HCT116 (cell line): ENCODE results near the gene ANKRD22. TPM values are rescaled to one million over a fixed set of nuclear protein-coding genes. Genes with fewer than 3 reads are reported as not detected.

Source experiments
- ATAC-seq: fragments of 200-7000 bp; cut with Tn5 transposase; 2 replicates; pipeline ENCODE4 v1.9.1; 2020; ENCODE audit warnings: mild to moderate bottlenecking, moderate library complexity
- BruUV-seq: library from RNA; stranded (reverse); fragments of 400-500 nt; replicated peaks from 2 replicates; lab custom pipeline; 2021; lab: Mats Ljungman, UMichigan
- CTCF ChIA-PET: fragments of 300-600 bp; sonication (Branson Sonifier 250); formaldehyde crosslinking; loops from one replicate; lab custom pipeline; 2021; ENCODE audit warnings: antibody characterized with exemption; lab: Charles Lee
- POLR2A ChIA-PET: fragments of 300-600, 350-600 bp; sonication (Branson Sonifier 250); formaldehyde crosslinking; loops from one replicate; lab custom pipeline; 2021; ENCODE audit warnings: antibody characterized with exemption; lab: Charles Lee
- RAD21 ChIA-PET, 2 experiments: fragments of 300-600 bp; sonication (Branson Sonifier 250); formaldehyde crosslinking; loops; one replicate each; lab custom pipeline; 2023; ENCODE audit warnings: low total read pairs in 2 of 2; ENCODE audit not compliant: uncharacterized antibody in 2 of 2, unreplicated experiment in 2 of 2, low non-redundant PET in 1 of 2; lab: Charles Lee
- DNase-seq: peaks from one replicate; pipeline ENCODE4 v3.0.0-alpha.2; 2010; ENCODE audit warnings: low read depth, low spot score
- H2AFZ ChIP-seq: fragments of 200-600 bp; shearing (Covaris generic), sonication (generic); 2 replicates; pipeline ENCODE4 v1.6.1; 2017; ENCODE audit warnings: low read depth, mixed run types, mixed read lengths, antibody characterized with exemption, low read length; ENCODE audit not compliant: poor library complexity, severe bottlenecking
- H3K27ac ChIP-seq: 2 replicates; pipeline ENCODE4 v1.5.1; 2012; ENCODE audit warnings: low read depth, low read length
- H3K27me3 ChIP-seq: fragments of 200-600 bp; sonication (generic); 2 replicates; pipeline ENCODE4 v1.6.1; 2016; ENCODE audit warnings: mixed run types, low read length, mixed read lengths; ENCODE audit not compliant: insufficient read depth
- H3K36me3 ChIP-seq, 2 experiments: fragments of 200-500 bp in 1 of 2; fragments of 200-600 bp in 1 of 2; sonication (Bioruptor generic) in 1 of 2; sonication (generic) in 1 of 2; 2 replicates each; pipeline versions ENCODE4 v1.5.1 to v1.6.1; 2014 to 2016; ENCODE audit warnings: low read length in 2 of 2, inconsistent platforms in 1 of 2, mixed read lengths in 1 of 2, mixed run types in 1 of 2; ENCODE audit not compliant: insufficient read depth in 2 of 2, control insufficient read depth in 1 of 2
- H3K4me1 ChIP-seq, 2 experiments: fragments of 200-600 bp in 1 of 2; sonication (generic) in 1 of 2; 2 replicates each; pipeline versions ENCODE4 v1.5.1 to v1.6.1; 2012 to 2017; ENCODE audit warnings: low read length in 2 of 2, inconsistent platforms in 1 of 2, mild to moderate bottlenecking in 1 of 2, mixed read lengths in 1 of 2, mixed run types in 1 of 2, moderate library complexity in 1 of 2; ENCODE audit not compliant: insufficient read depth in 2 of 2, control insufficient read depth in 1 of 2
- H3K4me2 ChIP-seq: fragments of 200-600 bp; sonication (generic); 2 replicates; pipeline ENCODE4 v1.6.1; 2017; ENCODE audit warnings: mixed run types, low read length, mixed read lengths
- H3K4me3 ChIP-seq, 2 experiments: fragments of 200-600 bp in 1 of 2; sonication (generic) in 1 of 2; replicated peaks in 1 of 2; 2 replicates each; pipeline ENCODE4 v1.5.1; 2011 to 2016; ENCODE audit warnings: low read length in 2 of 2, control low read depth in 1 of 2, low read depth in 1 of 2, mild to moderate bottlenecking in 1 of 2, mixed read lengths in 1 of 2, mixed run types in 1 of 2
- H3K79me2 ChIP-seq: fragments of 200-600 bp; sonication (generic); 2 replicates; pipeline ENCODE4 v1.6.1; 2017; ENCODE audit warnings: mild to moderate bottlenecking, mixed run types, low read length, moderate library complexity, mixed read lengths; ENCODE audit not compliant: insufficient read depth
- H3K9ac ChIP-seq: fragments of 200-600 bp; sonication (generic); 2 replicates; pipeline ENCODE4 v1.6.1; 2016; ENCODE audit warnings: low read length, mixed read lengths
- H3K9me2 ChIP-seq: fragments of 200-600 bp; sonication (generic), shearing (Covaris generic); 2 replicates; pipeline ENCODE4 v1.6.1; 2017; ENCODE audit warnings: mixed run types, mild to moderate bottlenecking, moderate library complexity; ENCODE audit not compliant: insufficient read depth
- H3K9me3 ChIP-seq, 2 experiments: fragments of 200-500 bp in 1 of 2; fragments of 200-600 bp in 1 of 2; sonication (Bioruptor generic) in 1 of 2; sonication (generic) in 1 of 2; 2 replicates each; pipeline ENCODE4 v1.6.1; 2014 to 2017; ENCODE audit warnings: low read length in 2 of 2, mixed read lengths in 2 of 2, inconsistent platforms in 1 of 2, low read depth in 1 of 2, mild to moderate bottlenecking in 1 of 2, mixed run types in 1 of 2, moderate library complexity in 1 of 2; ENCODE audit not compliant: control insufficient read depth in 1 of 2, insufficient read depth in 1 of 2
- H4K20me1 ChIP-seq: fragments of 200-600 bp; sonication (generic), shearing (Covaris generic); 2 replicates; pipeline ENCODE4 v1.6.1; 2017; ENCODE audit warnings: mixed run types, mild to moderate bottlenecking, moderate library complexity; ENCODE audit not compliant: insufficient read depth
- CBX3 ChIP-seq: IDR thresholded peaks from 2 replicates; pipeline ENCODE4 v1.6.1; 2012; ENCODE audit warnings: low read depth
- CEBPB ChIP-seq: IDR thresholded peaks from 2 replicates; pipeline ENCODE4 v1.6.1; 2012; ENCODE audit warnings: low read depth
- EGR1 ChIP-seq: IDR thresholded peaks from 2 replicates; pipeline ENCODE4 v1.6.1; 2012; ENCODE audit warnings: low read depth
- EZH2 ChIP-seq: fragments of 200-600 bp; sonication (generic); IDR thresholded peaks from 2 replicates; pipeline ENCODE4 v1.6.1; 2017; ENCODE audit warnings: antibody characterized with exemption, mixed run types
- EZH2phosphoT487 ChIP-seq: fragments of 200-600 bp; IDR thresholded peaks from 2 replicates; pipeline ENCODE4 v1.6.1; 2018; ENCODE audit warnings: antibody characterized with exemption, borderline replicate concordance
- FOSL1 ChIP-seq: IDR thresholded peaks from 2 replicates; pipeline ENCODE4 v1.6.1; 2012; ENCODE audit warnings: low read depth
- JUND ChIP-seq: IDR thresholded peaks from 2 replicates; pipeline ENCODE4 v1.6.1; 2012
- POLR2A ChIP-seq: IDR thresholded peaks from 2 replicates; pipeline ENCODE4 v1.7.0; 2011; ENCODE audit warnings: borderline replicate concordance; ENCODE audit not compliant: insufficient read depth, insufficient read length; ENCODE audit errors: extremely low read depth
- POLR2AphosphoS5 ChIP-seq: IDR thresholded peaks from 2 replicates; pipeline ENCODE4 v1.6.1; 2011; ENCODE audit warnings: mild to moderate bottlenecking, low read depth, low read length, moderate library complexity
- RAD21 ChIP-seq: IDR thresholded peaks from 2 replicates; pipeline ENCODE4 v1.6.1; 2012; ENCODE audit warnings: low read depth, mild to moderate bottlenecking
- TCF7L2 ChIP-seq: IDR thresholded peaks from 2 replicates; pipeline ENCODE4 v1.7.0; 2011; ENCODE audit warnings: borderline replicate concordance, inconsistent platforms; ENCODE audit not compliant: insufficient read depth, insufficient read length; ENCODE audit errors: extremely low read depth
- YY1 ChIP-seq: IDR thresholded peaks from 2 replicates; pipeline ENCODE4 v1.6.1; 2011; ENCODE audit warnings: low read length, low read depth, moderate library complexity, mild to moderate bottlenecking; ENCODE audit not compliant: insufficient replicate concordance; ENCODE audit errors: extremely low read depth
- ZFX ChIP-seq: fragments of 450-650 bp; IDR thresholded peaks from 2 replicates; pipeline ENCODE4 v1.6.1; 2017
- ZNF274 ChIP-seq: fragments of 200-500 bp; sonication (Bioruptor generic); IDR thresholded peaks from 2 replicates; pipeline ENCODE4 v1.6.1; 2014; ENCODE audit warnings: mild to moderate bottlenecking, low read depth, low read length, inconsistent platforms
- intact Hi-C: fragments of 100-400 bp; cut with micrococcal nuclease; formaldehyde crosslinking; loops from 2 replicates; pipeline ENCODE4 v1.10.0; 2022
- total RNA-seq: library from RNA; stranded (reverse); gene quantifications from one replicate; pipeline ENCODE4 v1.2.1, GENCODE V29; 2021; ENCODE audit not compliant: unreplicated experiment
- TF ChIP-seq, protein P1 (sequence below): IDR thresholded peaks from 2 replicates; pipeline ENCODE4 v1.6.1; 2012
- TF ChIP-seq, protein P2 (sequence below): IDR thresholded peaks from 2 replicates; pipeline ENCODE4 v1.6.1; 2012
- TF ChIP-seq, protein P3 (sequence below): IDR thresholded peaks from 2 replicates; pipeline ENCODE4 v1.6.1; 2011; ENCODE audit warnings: mild to moderate bottlenecking, low read length, moderate library complexity; ENCODE audit not compliant: insufficient replicate concordance; ENCODE audit errors: extremely low read depth
- TF ChIP-seq, protein P4 (sequence below), 3 experiments: fragments of 200-600 bp in 1 of 3; sonication (generic) in 1 of 3; IDR thresholded peaks in 2 of 3; conservative IDR thresholded peaks in 1 of 3; 2 replicates each; pipeline ENCODE4 v1.5.1; 2012 to 2017; ENCODE audit warnings: low read depth in 2 of 3, low read length in 2 of 3, antibody characterized with exemption in 1 of 3, borderline replicate concordance in 1 of 3, control low read depth in 1 of 3, mild to moderate bottlenecking in 1 of 3, mixed read lengths in 1 of 3, mixed run types in 1 of 3, moderate library complexity in 1 of 3; ENCODE audit not compliant: insufficient read depth in 1 of 3
- TF ChIP-seq, protein P5 (sequence below): IDR thresholded peaks from 2 replicates; pipeline ENCODE4 v1.6.1; 2012; ENCODE audit warnings: low read depth

ANKRD22 gene
- total RNA-seq, 1 experiment from 2014 or later, result 2.3 TPM

DNA sequence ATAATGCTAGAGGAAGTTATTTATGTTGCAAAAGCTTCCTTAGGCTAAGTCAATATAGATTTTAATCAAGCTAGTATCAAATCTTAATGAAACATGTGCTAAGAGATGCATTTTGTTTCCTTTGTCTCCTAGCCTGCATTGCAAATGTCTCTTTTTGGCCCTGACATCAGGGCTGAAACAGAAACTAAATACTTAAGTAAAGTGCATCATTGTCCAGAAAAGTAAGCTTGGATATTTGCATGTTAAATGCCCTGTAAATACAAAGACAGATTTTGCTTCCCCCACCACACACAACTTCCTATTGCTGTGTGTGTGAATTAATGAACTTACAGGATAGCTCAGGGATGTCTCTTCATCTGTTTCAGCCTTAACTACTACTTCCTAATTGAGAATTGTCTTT, 18.4 kb upstream of the ANKRD22 start:
- no peak overlapping the region for H3K27ac ChIP-seq
- H3K36me3 ChIP-seq, result no peaks in the 10 kb centered on the region
- H3K9me2 ChIP-seq, result peaks cover 3% of the 10 kb centered on the region; the same call in 1 of the 2 replicates
- no peaks in the 10 kb centered on the region for H3K79me2 ChIP-seq
- H3K4me2 ChIP-seq, result no peak overlapping the region
- ATAC-seq, result no peak
- ChIA-PET POLR2A (no interaction called here), RAD21 (no interaction called here), CTCF (interaction anchor here (0.9 kb wide), 1 partner anchor 10 kb away, joined by 3 read pairs; the partner anchor contains the start of gene STAMBPL1)
- intact Hi-C loops, result no loop called here
- H3K9ac ChIP-seq, result no peak overlapping the region
- no peaks in the 10 kb centered on the region for H3K4me1 ChIP-seq
- no peak overlapping the region for H3K4me3 ChIP-seq
- no peak overlapping the region for H2AFZ ChIP-seq
- no peaks in the 10 kb centered on the region for H3K9me3 ChIP-seq
- no peaks in the 10 kb centered on the region for H3K27me3 ChIP-seq
- no peaks in the 10 kb centered on the region for H4K20me1 ChIP-seq
- no peak for DNase-seq
- TF ChIP-seq, protein P1, sequence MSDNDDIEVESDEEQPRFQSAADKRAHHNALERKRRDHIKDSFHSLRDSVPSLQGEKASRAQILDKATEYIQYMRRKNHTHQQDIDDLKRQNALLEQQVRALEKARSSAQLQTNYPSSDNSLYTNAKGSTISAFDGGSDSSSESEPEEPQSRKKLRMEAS, result no peak
- TF ChIP-seq ZNF274, result no peak
- no peak for TF ChIP-seq EGR1
- TF ChIP-seq, protein P2, sequence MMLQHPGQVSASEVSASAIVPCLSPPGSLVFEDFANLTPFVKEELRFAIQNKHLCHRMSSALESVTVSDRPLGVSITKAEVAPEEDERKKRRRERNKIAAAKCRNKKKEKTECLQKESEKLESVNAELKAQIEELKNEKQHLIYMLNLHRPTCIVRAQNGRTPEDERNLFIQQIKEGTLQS, result no peak
- no peak for TF ChIP-seq JUND
- TF ChIP-seq, protein P3, sequence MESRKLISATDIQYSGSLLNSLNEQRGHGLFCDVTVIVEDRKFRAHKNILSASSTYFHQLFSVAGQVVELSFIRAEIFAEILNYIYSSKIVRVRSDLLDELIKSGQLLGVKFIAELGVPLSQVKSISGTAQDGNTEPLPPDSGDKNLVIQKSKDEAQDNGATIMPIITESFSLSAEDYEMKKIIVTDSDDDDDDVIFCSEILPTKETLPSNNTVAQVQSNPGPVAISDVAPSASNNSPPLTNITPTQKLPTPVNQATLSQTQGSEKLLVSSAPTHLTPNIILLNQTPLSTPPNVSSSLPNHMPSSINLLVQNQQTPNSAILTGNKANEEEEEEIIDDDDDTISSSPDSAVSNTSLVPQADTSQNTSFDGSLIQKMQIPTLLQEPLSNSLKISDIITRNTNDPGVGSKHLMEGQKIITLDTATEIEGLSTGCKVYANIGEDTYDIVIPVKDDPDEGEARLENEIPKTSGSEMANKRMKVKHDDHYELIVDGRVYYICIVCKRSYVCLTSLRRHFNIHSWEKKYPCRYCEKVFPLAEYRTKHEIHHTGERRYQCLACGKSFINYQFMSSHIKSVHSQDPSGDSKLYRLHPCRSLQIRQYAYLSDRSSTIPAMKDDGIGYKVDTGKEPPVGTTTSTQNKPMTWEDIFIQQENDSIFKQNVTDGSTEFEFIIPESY, result no peak
- no peak for TF ChIP-seq EZH2
- TF ChIP-seq CEBPB, result no peak
- no peak for TF ChIP-seq TCF7L2
- TF ChIP-seq, protein P4, sequence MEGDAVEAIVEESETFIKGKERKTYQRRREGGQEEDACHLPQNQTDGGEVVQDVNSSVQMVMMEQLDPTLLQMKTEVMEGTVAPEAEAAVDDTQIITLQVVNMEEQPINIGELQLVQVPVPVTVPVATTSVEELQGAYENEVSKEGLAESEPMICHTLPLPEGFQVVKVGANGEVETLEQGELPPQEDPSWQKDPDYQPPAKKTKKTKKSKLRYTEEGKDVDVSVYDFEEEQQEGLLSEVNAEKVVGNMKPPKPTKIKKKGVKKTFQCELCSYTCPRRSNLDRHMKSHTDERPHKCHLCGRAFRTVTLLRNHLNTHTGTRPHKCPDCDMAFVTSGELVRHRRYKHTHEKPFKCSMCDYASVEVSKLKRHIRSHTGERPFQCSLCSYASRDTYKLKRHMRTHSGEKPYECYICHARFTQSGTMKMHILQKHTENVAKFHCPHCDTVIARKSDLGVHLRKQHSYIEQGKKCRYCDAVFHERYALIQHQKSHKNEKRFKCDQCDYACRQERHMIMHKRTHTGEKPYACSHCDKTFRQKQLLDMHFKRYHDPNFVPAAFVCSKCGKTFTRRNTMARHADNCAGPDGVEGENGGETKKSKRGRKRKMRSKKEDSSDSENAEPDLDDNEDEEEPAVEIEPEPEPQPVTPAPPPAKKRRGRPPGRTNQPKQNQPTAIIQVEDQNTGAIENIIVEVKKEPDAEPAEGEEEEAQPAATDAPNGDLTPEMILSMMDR (IDR thresholded peaks at IDR 0.05 in 2 of 3, conservative IDR thresholded peaks at IDR 0.05 in 1 of 3; ENCODE audit: borderline replicate concordance in 1 of 3, insufficient read depth in 1 of 3, low read depth in 2 of 3, low read length in 2 of 3), result no peak
- no peak for TF ChIP-seq YY1
- no peak for TF ChIP-seq ZFX
- TF ChIP-seq EZH2phosphoT487, result no peak
- no peak for TF ChIP-seq POLR2AphosphoS5
- no peak for TF ChIP-seq POLR2A
- no peak for TF ChIP-seq FOSL1
- TF ChIP-seq CBX3, result no peak
- TF ChIP-seq RAD21, result no peak
- TF ChIP-seq, protein P5, sequence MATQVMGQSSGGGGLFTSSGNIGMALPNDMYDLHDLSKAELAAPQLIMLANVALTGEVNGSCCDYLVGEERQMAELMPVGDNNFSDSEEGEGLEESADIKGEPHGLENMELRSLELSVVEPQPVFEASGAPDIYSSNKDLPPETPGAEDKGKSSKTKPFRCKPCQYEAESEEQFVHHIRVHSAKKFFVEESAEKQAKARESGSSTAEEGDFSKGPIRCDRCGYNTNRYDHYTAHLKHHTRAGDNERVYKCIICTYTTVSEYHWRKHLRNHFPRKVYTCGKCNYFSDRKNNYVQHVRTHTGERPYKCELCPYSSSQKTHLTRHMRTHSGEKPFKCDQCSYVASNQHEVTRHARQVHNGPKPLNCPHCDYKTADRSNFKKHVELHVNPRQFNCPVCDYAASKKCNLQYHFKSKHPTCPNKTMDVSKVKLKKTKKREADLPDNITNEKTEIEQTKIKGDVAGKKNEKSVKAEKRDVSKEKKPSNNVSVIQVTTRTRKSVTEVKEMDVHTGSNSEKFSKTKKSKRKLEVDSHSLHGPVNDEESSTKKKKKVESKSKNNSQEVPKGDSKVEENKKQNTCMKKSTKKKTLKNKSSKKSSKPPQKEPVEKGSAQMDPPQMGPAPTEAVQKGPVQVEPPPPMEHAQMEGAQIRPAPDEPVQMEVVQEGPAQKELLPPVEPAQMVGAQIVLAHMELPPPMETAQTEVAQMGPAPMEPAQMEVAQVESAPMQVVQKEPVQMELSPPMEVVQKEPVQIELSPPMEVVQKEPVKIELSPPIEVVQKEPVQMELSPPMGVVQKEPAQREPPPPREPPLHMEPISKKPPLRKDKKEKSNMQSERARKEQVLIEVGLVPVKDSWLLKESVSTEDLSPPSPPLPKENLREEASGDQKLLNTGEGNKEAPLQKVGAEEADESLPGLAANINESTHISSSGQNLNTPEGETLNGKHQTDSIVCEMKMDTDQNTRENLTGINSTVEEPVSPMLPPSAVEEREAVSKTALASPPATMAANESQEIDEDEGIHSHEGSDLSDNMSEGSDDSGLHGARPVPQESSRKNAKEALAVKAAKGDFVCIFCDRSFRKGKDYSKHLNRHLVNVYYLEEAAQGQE, result no peak
- BruUV-seq, result no TSS peak
